Measurements from ENCODE around the gene POU5F2.

GRCh38 chr5:93722588-93722987 lies 18.8 kb downstream of the POU5F2 start:
- TF ChIP-seq ZBTB33 (IDR thresholded peaks at IDR 0.05) (no peak), CTCF (IDR thresholded peaks at IDR 0.05; ENCODE audit: low read depth, low read length, missing input control) (no peak), EGR1 (IDR thresholded peaks at IDR 0.05; ENCODE audit: low read depth in 2 of 2) (no peak), JUND (IDR thresholded peaks at IDR 0.05) (no peak), REST (IDR thresholded peaks at IDR 0.05) (no peak), RAD21 (IDR thresholded peaks at IDR 0.05) (no peak), SP1 (IDR thresholded peaks at IDR 0.05) (no peak), HNF4G (IDR thresholded peaks at IDR 0.05) (no peak), TAF1 (conservative IDR thresholded peaks at IDR 0.05) (no peak), MAX (IDR thresholded peaks at IDR 0.05) (no peak)

Measured in liver (tissue), 3 donors.